Liver (tissue), 9 donors: Measurements from ENCODE around the gene NECAB2. TPM values are rescaled to one million over a fixed set of nuclear protein-coding genes. Genes with fewer than 3 reads are reported as not detected.

ENCODE experiments used
- DNase-seq: peaks from one replicate; pipeline ENCODE4 v3.0.0-alpha.2; 2017; ENCODE audit warnings: low spot score
- H3K27ac ChIP-seq, 2 donors: one replicate each; pipeline ENCODE4 v1.7.0; 2013; ENCODE audit warnings: inconsistent platforms in 2 of 2, low read length in 2 of 2, control low read depth in 1 of 2, low read depth in 1 of 2, mild to moderate bottlenecking in 1 of 2
- H3K27me3 ChIP-seq, 4 donors: one replicate each; pipeline versions ENCODE4 v1.6.1 to v1.7.0; 2013; ENCODE audit warnings: low read length in 3 of 4, inconsistent platforms in 1 of 4, mild to moderate bottlenecking in 1 of 4, moderate library complexity in 1 of 4; ENCODE audit not compliant: control insufficient read depth in 4 of 4, insufficient read depth in 4 of 4
- H3K36me3 ChIP-seq, 4 donors: one replicate each; pipeline versions ENCODE4 v1.6.1 to v1.7.0; 2013; ENCODE audit warnings: low read length in 3 of 4, mild to moderate bottlenecking in 3 of 4, low read depth in 1 of 4, moderate library complexity in 1 of 4; ENCODE audit not compliant: control insufficient read depth in 4 of 4, insufficient read depth in 3 of 4
- H3K4me1 ChIP-seq, 4 donors: one replicate each; pipeline versions ENCODE4 v1.6.1 to v1.7.0; 2013; ENCODE audit warnings: low read length in 3 of 4, mild to moderate bottlenecking in 3 of 4, moderate library complexity in 1 of 4; ENCODE audit not compliant: control insufficient read depth in 4 of 4, insufficient read depth in 4 of 4
- H3K4me3 ChIP-seq, 3 donors: one replicate each; pipeline versions ENCODE4 v1.6.1 to v1.7.0; 2013; ENCODE audit warnings: low read length in 3 of 3, control low read depth in 1 of 3, low read depth in 1 of 3, mild to moderate bottlenecking in 1 of 3
- H3K9ac ChIP-seq, 2 donors: one replicate each; pipeline ENCODE4 v1.7.0; 2013; ENCODE audit warnings: low read length in 2 of 2, mild to moderate bottlenecking in 2 of 2, moderate library complexity in 2 of 2, control low read depth in 1 of 2, low read depth in 1 of 2
- H3K9me3 ChIP-seq, 4 donors: one replicate each; pipeline versions ENCODE4 v1.6.1 to v1.7.0; 2013; ENCODE audit warnings: low read length in 3 of 4; ENCODE audit not compliant: control insufficient read depth in 4 of 4
- ATF3 ChIP-seq: IDR thresholded peaks from 2 replicates; pipeline ENCODE4 v1.6.1; 2016; ENCODE audit warnings: antibody characterized with exemption
- CTCF ChIP-seq: fragments of 150-350 bp; IDR thresholded peaks from 2 replicates; pipeline ENCODE4 v1.5.1; 2017; ENCODE audit warnings: improper control_type of control experiment, low read depth, low read length; ENCODE audit not compliant: missing input control
- EGR1 ChIP-seq, 2 donors: IDR thresholded peaks; 2 replicates each; pipeline ENCODE4 v1.6.1; 2016 to 2018; ENCODE audit warnings: antibody characterized with exemption in 2 of 2, low read depth in 2 of 2
- FOXA1 ChIP-seq: IDR thresholded peaks from 2 replicates; pipeline ENCODE4 v1.6.1; 2016; ENCODE audit warnings: antibody characterized with exemption
- FOXA2 ChIP-seq: IDR thresholded peaks from 2 replicates; pipeline ENCODE4 v1.6.1; 2016; ENCODE audit warnings: antibody characterized with exemption
- GABPA ChIP-seq, 2 donors: IDR thresholded peaks in 1 of 2; conservative IDR thresholded peaks in 1 of 2; 2 replicates each; pipeline ENCODE4 v1.6.1; 2016; ENCODE audit warnings: antibody characterized with exemption in 2 of 2, mild to moderate bottlenecking in 1 of 2, moderate library complexity in 1 of 2
- HNF4A ChIP-seq, 2 donors: conservative IDR thresholded peaks; 2 replicates each; pipeline ENCODE4 v1.6.1; 2016; ENCODE audit warnings: antibody characterized with exemption in 2 of 2, mild to moderate bottlenecking in 2 of 2
- HNF4G ChIP-seq: IDR thresholded peaks from 2 replicates; pipeline ENCODE4 v1.6.1; 2016; ENCODE audit warnings: antibody characterized with exemption
- JUND ChIP-seq, 2 donors: IDR thresholded peaks; 2 replicates each; pipeline ENCODE4 v1.6.1; 2016; ENCODE audit warnings: antibody characterized with exemption in 2 of 2
- MAX ChIP-seq: IDR thresholded peaks from 2 replicates; pipeline ENCODE4 v1.6.1; 2016; ENCODE audit warnings: antibody characterized with exemption
- NR2F2 ChIP-seq: IDR thresholded peaks from 2 replicates; pipeline ENCODE4 v1.6.1; 2016; ENCODE audit warnings: antibody characterized with exemption
- RAD21 ChIP-seq, 2 donors: IDR thresholded peaks; 2 replicates each; pipeline ENCODE4 v1.6.1; 2016; ENCODE audit warnings: antibody characterized with exemption in 2 of 2, mild to moderate bottlenecking in 2 of 2
- REST ChIP-seq: IDR thresholded peaks from 2 replicates; pipeline ENCODE4 v1.6.1; 2016; ENCODE audit warnings: antibody characterized with exemption, mild to moderate bottlenecking
- RXRA ChIP-seq, 2 donors: IDR thresholded peaks; 2 replicates each; pipeline ENCODE4 v1.6.1; 2017 to 2018; ENCODE audit warnings: antibody characterized with exemption in 2 of 2, mild to moderate bottlenecking in 1 of 2
- SP1 ChIP-seq: IDR thresholded peaks from 2 replicates; pipeline ENCODE4 v1.6.1; 2018; ENCODE audit warnings: antibody characterized with exemption, mild to moderate bottlenecking
- TAF1 ChIP-seq: conservative IDR thresholded peaks from 2 replicates; pipeline ENCODE4 v1.6.1; 2016; ENCODE audit warnings: antibody characterized with exemption, mild to moderate bottlenecking
- YY1 ChIP-seq: IDR thresholded peaks from 2 replicates; pipeline ENCODE4 v1.6.1; 2016; ENCODE audit warnings: antibody characterized with exemption, mild to moderate bottlenecking
- WGBS: extraction: QIAGEN DNeasy Blood & Tissue Kit; methylation state at CpG from one replicate; pipeline ENCODE4 v1.1.7; 2013; 5-methylcytosine and 5-hydroxymethylcytosine counted together
- polyA plus RNA-seq, 2 donors: library from polyadenylated mRNA; stranded (reverse) in 1 of 2; unstranded in 1 of 2; fragments of 200-250 nt in 1 of 2; fragments of >200 nt in 1 of 2; fragmentation: Nextera tagmentation in 1 of 2; extraction: Ambion mirVana in 1 of 2; gene quantifications; one replicate each; pipeline versions ENCODE4 v1.2.1 to v1.2.3, GENCODE V29; 2013 to 2015
- total RNA-seq, 2 donors: library from RNA; depleted of rRNA; stranded (reverse); fragments of >200 nt; gene quantifications; one replicate each; pipeline ENCODE4 v1.2.3, GENCODE V29; 2014
- donor health status: healthy.
- donor health status: healthy.
- donor health status: healthy.
- donor health status: healthy.
- donor health status: healthy.

Gene NECAB2
- total and polyA plus RNA-seq, 4 donors = 2.7 to 3.8 (median 2.9) TPM; not detected in 1

- 81% methylated on average over 13 of the region's 13 CpGs for WGBS
- Histone ChIP-seq H3K27me3 (no peaks in the 10 kb centered on the region), H3K9ac (no peak overlapping the region), H3K4me1 (peaks cover 0 to 5% (median 0%) of the 10 kb centered on the region in 4 donors), H3K36me3 (peaks cover 8 to 46% (median 35%) of the 10 kb centered on the region in 4 donors), H3K27ac (no peak overlapping the region), H3K4me3 (no peak overlapping the region), H3K9me3 (no peaks in the 10 kb centered on the region)
- DNase-seq = no peak
- TF ChIP-seq RXRA (IDR thresholded peaks at IDR 0.05) = no peak
- no peak for TF ChIP-seq ATF3
- no peak for TF ChIP-seq YY1
- no peak for TF ChIP-seq CTCF
- no peak for TF ChIP-seq GABPA (IDR thresholded peaks at IDR 0.05 in 1 of 2, conservative IDR thresholded peaks at IDR 0.05 in 1 of 2)
- TF ChIP-seq NR2F2 = no peak
- TF ChIP-seq REST = no peak
- TF ChIP-seq EGR1 (IDR thresholded peaks at IDR 0.05; ENCODE audit: low read depth in 2 of 2) = no peak
- TF ChIP-seq TAF1 = no peak
- TF ChIP-seq JUND (IDR thresholded peaks at IDR 0.05) = no peak
- TF ChIP-seq HNF4A (conservative IDR thresholded peaks at IDR 0.05) = no peak
- TF ChIP-seq MAX = no peak
- no peak for TF ChIP-seq FOXA2
- no peak for TF ChIP-seq SP1
Measured at GRCh38 chr16:83966153-83966696, 1.8 kb upstream of the NECAB2 start.

DNA sequence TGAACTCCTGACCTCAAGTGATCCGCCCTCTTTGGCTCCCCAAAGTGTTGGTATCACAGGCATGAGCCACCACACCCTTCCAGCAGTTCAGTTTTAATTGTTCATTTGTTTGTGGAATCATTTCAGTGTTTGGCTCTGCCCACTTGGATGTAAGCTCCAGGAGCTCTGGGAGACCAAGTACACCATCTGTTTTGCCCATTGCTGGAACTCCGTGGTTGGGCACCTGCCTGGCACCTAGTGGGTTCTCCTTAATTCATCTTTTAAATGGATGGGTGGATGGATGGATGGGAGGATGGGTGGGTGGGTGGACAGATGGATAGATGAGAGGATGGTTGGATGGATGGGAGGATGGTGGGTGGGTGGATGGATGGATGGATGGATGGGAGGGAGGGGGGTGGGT lies 953 bp upstream of the NECAB2 start:
- peaks cover 6 to 38% (median 26%) of the 10 kb centered on the region in 4 donors for H3K36me3 ChIP-seq
- WGBS = 46% methylated on average over 2 of the region's 2 CpGs
- no peak overlapping the region for H3K9ac ChIP-seq
- H3K27ac ChIP-seq = no peak overlapping the region
- H3K9me3 ChIP-seq = no peaks in the 10 kb centered on the region
- H3K4me3 ChIP-seq = no peak overlapping the region
- peaks cover 0 to 7% (median 1%) of the 10 kb centered on the region in 4 donors for H3K4me1 ChIP-seq
- H3K27me3 ChIP-seq = no peaks in the 10 kb centered on the region
- no peak for DNase-seq
- TF ChIP-seq CTCF (no peak), GABPA (IDR thresholded peaks at IDR 0.05 in 1 of 2, conservative IDR thresholded peaks at IDR 0.05 in 1 of 2) (no peak), HNF4A (conservative IDR thresholded peaks at IDR 0.05) (no peak), FOXA2 (no peak), SP1 (no peak), FOXA1 (no peak), TAF1 (no peak), HNF4G (no peak), RAD21 (IDR thresholded peaks at IDR 0.05) (no peak), MAX (no peak), REST (no peak)
